Thyroid gland (tissue), 4 donors: ENCODE measurements around the gene ENPP3. TPM values are rescaled to one million over a fixed set of nuclear protein-coding genes. Genes with fewer than 3 reads are reported as not detected.

Experiments
- DNase-seq, 2 donors: peaks; one replicate each; pipeline ENCODE4 v3.0.0-alpha.2; 2019
- H3K27ac ChIP-seq, 3 donors: fragments of 200-600 bp; sonication (generic); 1 replicate in 2 of 3; 2 replicates in 1 of 3; pipeline ENCODE4 v1.5.1; 2016 to 2019; ENCODE audit warnings: mild to moderate bottlenecking in 1 of 3, moderate library complexity in 1 of 3
- H3K27me3 ChIP-seq: fragments of 200-600 bp; sonication (generic); one replicate; pipeline ENCODE4 v1.5.1; 2019
- H3K36me3 ChIP-seq, 2 donors: fragments of 200-600 bp; sonication (generic); one replicate each; pipeline ENCODE4 v1.5.1; 2016 to 2019
- H3K4me1 ChIP-seq, 2 donors: fragments of 200-600 bp; sonication (generic); one replicate each; pipeline ENCODE4 v1.5.1; 2017 to 2019
- H3K4me3 ChIP-seq, 3 donors: fragments of 200-600 bp; sonication (generic); replicated peaks in 1 of 3; 1 replicate in 2 of 3; 2 replicates in 1 of 3; pipeline ENCODE4 v1.5.1; 2016; ENCODE audit warnings: mild to moderate bottlenecking in 1 of 3
- H3K9me3 ChIP-seq: fragments of 200-600 bp; sonication (generic); one replicate; pipeline ENCODE4 v1.5.1; 2017
- CTCF ChIP-seq, 6 experiments: fragments of 200-600 bp in 3 of 6; fragments of 450-650 bp in 3 of 6; sonication (generic) in 3 of 6; IDR thresholded peaks; one replicate each; pipeline ENCODE4 v1.5.1; 2016 to 2019; ENCODE audit warnings: antibody characterized with exemption in 6 of 6, mild to moderate bottlenecking in 2 of 6, inconsistent platforms in 1 of 6, moderate library complexity in 1 of 6
- POLR2A ChIP-seq, 2 donors: fragments of 450-650 bp; IDR thresholded peaks; one replicate each; pipeline ENCODE4 v1.6.1; 2017; ENCODE audit warnings: antibody characterized with exemption in 2 of 2, mild to moderate bottlenecking in 2 of 2, moderate library complexity in 1 of 2
- WGBS, 2 donors: methylation state at CpG; one replicate each; pipeline ENCODE4 v1.1.5; 2017; 5-methylcytosine and 5-hydroxymethylcytosine counted together
- intact Hi-C: fragments of 100-400 bp; cut with DNase I; formaldehyde crosslinking; loops from one replicate; pipeline ENCODE4 v1.15.1; 2023
- total RNA-seq, 4 donors: library from RNA; depleted of rRNA; stranded (reverse); fragments of >200 nt; gene quantifications; one replicate each; pipeline ENCODE4 v1.2.3, GENCODE V29; 2016

Gene ENPP3
- total RNA-seq, 4 donors from 2014 or later: 0.29 to 2.1 (median 0.85) TPM

- Histone ChIP-seq H3K27ac (peak within 1 kb of the TSS; percentile 25 to 73 (median 55)), H3K9me3 (no peaks in the 10 kb centered on the region), H3K36me3 (peaks cover 12 to 14% of the 10 kb centered on the region in 2 donors), H3K27me3 (no peaks in the 10 kb centered on the region), H3K4me1 (peaks cover 24 to 25% of the 10 kb centered on the region in 2 donors), H3K4me3 (peak within 1 kb of the TSS; percentile 51 to 63 (median 54))
- TF ChIP-seq CTCF (IDR thresholded peaks at IDR 0.05): peak; percentile 76 to 96 (median 89)
- peak in 1 of 2 donors; percentile 63 for TF ChIP-seq POLR2A (IDR thresholded peaks at IDR 0.05)
- peak; percentile 91 to 94 for DNase-seq
- intact Hi-C loops: no loop called here
- WGBS, 2 donors: 0 to 1% methylated on average over 22 to 45 of the region's 53 CpGs
Observed at GRCh38 chr6:131627724-131628682, 9.1 kb upstream of the ENPP3 start, which contains the start of gene MED23. MED23 (minus strand) TSS chr6:131628242; CDS start chr6:131628049, 193 bp downstream.

DNA sequence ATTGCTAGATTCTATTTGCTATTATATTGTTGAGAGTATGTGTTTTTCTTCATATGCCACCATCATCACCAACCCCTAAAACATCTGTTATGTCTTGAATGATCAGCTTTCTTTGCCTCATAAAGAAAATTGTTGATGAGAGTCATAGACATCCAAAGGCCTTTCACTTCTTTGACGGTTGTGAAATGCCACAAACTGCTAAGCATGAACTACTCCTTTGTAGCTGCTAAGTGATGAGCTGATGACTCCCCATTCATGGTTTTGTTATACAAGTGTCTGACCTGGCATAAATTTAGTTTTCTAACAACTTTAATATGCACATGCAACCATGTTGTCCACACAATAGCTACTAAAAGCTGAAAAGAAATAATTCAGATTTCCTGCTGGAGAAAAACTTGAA is 8.4 kb upstream of the ENPP3 start:
- Histone ChIP-seq H3K27ac (peak overlapping the region in 1 of 3 donors; percentile 73), H3K27me3 (no peaks in the 10 kb centered on the region), H3K4me3 (peak overlapping the region in 1 of 3 donors; percentile 51), H3K36me3 (peaks cover 5 to 7% of the 10 kb centered on the region in 2 donors), H3K9me3 (no peaks in the 10 kb centered on the region), H3K4me1 (peaks cover 24 to 25% of the 10 kb centered on the region in 2 donors)
- 52 to 73% methylated on average over 1 of the region's 1 CpG for WGBS, 2 donors
- DNase-seq: no peak
- no peak for TF ChIP-seq CTCF (IDR thresholded peaks at IDR 0.05)
- no peak for TF ChIP-seq POLR2A (IDR thresholded peaks at IDR 0.05)
- intact Hi-C loops: no loop called here

DNA sequence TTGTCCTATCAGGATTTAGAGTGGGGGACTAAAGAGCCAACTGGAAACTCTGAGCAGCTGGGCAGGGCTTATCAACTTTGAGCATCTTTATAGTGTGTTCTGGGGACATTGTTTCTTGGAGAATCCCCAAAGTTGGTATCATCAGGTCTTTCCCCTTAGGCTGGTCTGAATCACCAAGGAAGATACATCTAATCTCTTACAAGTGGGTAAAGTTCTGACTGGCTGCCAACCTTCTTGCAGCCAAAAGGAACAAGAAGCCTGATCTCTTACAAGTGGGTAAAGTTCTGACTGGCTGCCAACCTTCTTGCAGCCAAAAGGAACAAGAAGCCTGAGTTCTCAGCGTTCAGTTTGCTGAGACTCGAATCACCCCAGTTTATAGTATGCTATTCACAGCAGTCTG is 7.5 kb upstream of the ENPP3 start:
- Histone ChIP-seq H3K27ac (peak overlapping the region; percentile 38 to 73 (median 61)), H3K27me3 (no peaks in the 10 kb centered on the region), H3K9me3 (no peaks in the 10 kb centered on the region), H3K4me3 (no peak overlapping the region), H3K36me3 (no peaks in the 10 kb centered on the region), H3K4me1 (peaks cover 24 to 25% of the 10 kb centered on the region in 2 donors)
- intact Hi-C loops: no loop called here
- TF ChIP-seq CTCF (IDR thresholded peaks at IDR 0.05) (no peak), POLR2A (IDR thresholded peaks at IDR 0.05) (no peak)
- peak; percentile 83 for DNase-seq
- WGBS, 2 donors: 18 to 37% methylated on average over 2 of the region's 2 CpGs

DNA sequence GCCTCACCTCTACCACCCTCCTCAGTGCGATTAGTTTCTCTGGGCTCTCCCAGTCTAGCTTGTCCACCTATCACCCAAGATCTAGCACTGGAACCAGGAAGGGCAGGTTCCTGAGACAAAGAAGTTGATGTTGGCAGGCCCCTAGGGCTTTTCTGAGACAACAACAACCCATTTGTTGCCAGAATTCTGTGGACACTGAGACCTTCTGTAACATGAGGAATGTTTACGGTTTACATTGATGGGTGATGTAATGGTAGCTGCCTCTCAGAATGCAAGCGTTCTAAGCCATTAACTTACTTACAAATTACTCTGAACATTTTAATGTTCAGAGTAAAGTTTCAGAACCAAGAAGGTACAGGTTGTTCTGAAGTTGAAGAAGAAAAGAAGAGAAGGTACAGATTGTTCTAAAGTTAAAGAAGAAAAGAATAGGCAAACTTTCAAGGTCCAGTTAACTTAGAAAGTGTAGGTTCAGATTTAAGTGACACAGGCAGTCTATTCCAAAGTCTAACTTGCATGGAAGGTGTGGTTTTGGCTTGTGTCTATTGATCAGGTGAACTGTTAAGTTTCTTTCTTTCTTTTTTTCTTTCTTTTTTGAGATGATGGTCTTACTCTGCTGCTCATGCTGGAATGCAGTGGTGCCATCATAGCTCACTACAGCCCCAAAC is 5.3 kb upstream of the ENPP3 start:
- WGBS, 2 donors: 90 to 99% methylated on average over 3 of the region's 3 CpGs
- Histone ChIP-seq H3K27ac (no peak overlapping the region), H3K4me3 (no peak overlapping the region), H3K36me3 (no peaks in the 10 kb centered on the region), H3K9me3 (no peaks in the 10 kb centered on the region), H3K4me1 (peaks cover 20 to 32% of the 10 kb centered on the region in 2 donors), H3K27me3 (no peaks in the 10 kb centered on the region)
- intact Hi-C loops: no loop called here
- no peak for DNase-seq
- TF ChIP-seq CTCF (IDR thresholded peaks at IDR 0.05): no peak
- TF ChIP-seq POLR2A (IDR thresholded peaks at IDR 0.05): no peak
